ENCODE results near the gene LYRM2. TPM values are rescaled to one million over a fixed set of nuclear protein-coding genes. Genes with fewer than 3 reads are reported as not detected.

Gene LYRM2
- total RNA-seq, 5 donors from 2014 or later (not counting 1 experiment from before 2014, with no cell fraction given), result 18.9 to 27.0 (median 23.5) TPM

- 83% methylated on average over 1 of the region's 4 CpGs for WGBS (ENCODE audit: insufficient coverage)
- no peaks in the 10 kb centered on the region for H3K27me3 Mint-ChIP-seq
- no peak for ATAC-seq (replicated peaks in 1 of 4)
Observed at GRCh38 chr6:89518352-89519055, 120.0 kb downstream of the LYRM2 start.

More at GRCh38 chr6:89518352-89519055, 120.0 kb downstream of the LYRM2 start:
- Mint-ChIP-seq H3K9me3 (no peaks in the 10 kb centered on the region), H3K36me3 (peaks cover 5% of the 10 kb centered on the region), H3K4me1 (no peaks in the 10 kb centered on the region), H3K27ac (no peak overlapping the region), H3K4me3 (no peak overlapping the region)
- POLR2A ChIA-PET, result interaction anchor here in 1 of 2 donors (0.6 kb wide), 1 partner anchor 46 kb away, joined by 6 read pairs; no protein-coding TSS in a partner anchor
- CTCF ChIA-PET, result interaction anchor here in 1 of 2 donors (0.7 kb wide), 1 partner anchor 75 kb away, joined by 4 read pairs; no protein-coding TSS in a partner anchor
- no peak for DNase-seq
- Histone ChIP-seq H3K36me3 (ENCODE audit: control insufficient read depth in 2 of 2, extremely low read depth in 1 of 2, insufficient read depth in 1 of 2, low read length in 1 of 2) (no peaks in the 10 kb centered on the region), H3K27me3 (replicated peaks in 1 of 2; ENCODE audit: control insufficient read depth in 2 of 2, extremely low read depth in 1 of 2, insufficient read depth in 2 of 2, low read length in 1 of 2) (no peaks in the 10 kb centered on the region), H3K4me3 (ENCODE audit: control insufficient read depth in 1 of 2, extremely low read depth in 1 of 2, low read length in 1 of 2) (no peak overlapping the region), H3K27ac (ENCODE audit: low read length) (no peak overlapping the region), H3K4me1 (ENCODE audit: control insufficient read depth in 1 of 2, extremely low read depth in 1 of 2, insufficient read depth in 2 of 2, low read length in 2 of 2) (no peaks in the 10 kb centered on the region), H3K9me3 (no peaks in the 10 kb centered on the region)

Other genes starting within 250 kb of the LYRM2 start
- gene RRAGD, start 226.5 kb downstream of the LYRM2 start, total RNA-seq, result 1 to 10 TPM; 2.3 to 4.9 (median 4.6) TPM
- 1 to 10 TPM; 3.0 to 8.4 (median 5.3) TPM for gene ANKRD6, start 205.6 kb downstream of the LYRM2 start, total RNA-seq
- 10 to 100 TPM; 56.0 to 64.9 (median 60.8) TPM for gene MDN1, start 181.0 kb upstream of the LYRM2 start, total RNA-seq
- 10 to 100 TPM; 27.8 to 46.8 (median 39.7) TPM for gene CASP8AP2, start 191.1 kb upstream of the LYRM2 start, total RNA-seq